ENCODE measurements around the gene MRLN.

- TF ChIP-seq EZH2 (IDR thresholded peaks at IDR 0.05; ENCODE audit: low read length, missing control alignments) = no peak
- TF ChIP-seq, protein P1, sequence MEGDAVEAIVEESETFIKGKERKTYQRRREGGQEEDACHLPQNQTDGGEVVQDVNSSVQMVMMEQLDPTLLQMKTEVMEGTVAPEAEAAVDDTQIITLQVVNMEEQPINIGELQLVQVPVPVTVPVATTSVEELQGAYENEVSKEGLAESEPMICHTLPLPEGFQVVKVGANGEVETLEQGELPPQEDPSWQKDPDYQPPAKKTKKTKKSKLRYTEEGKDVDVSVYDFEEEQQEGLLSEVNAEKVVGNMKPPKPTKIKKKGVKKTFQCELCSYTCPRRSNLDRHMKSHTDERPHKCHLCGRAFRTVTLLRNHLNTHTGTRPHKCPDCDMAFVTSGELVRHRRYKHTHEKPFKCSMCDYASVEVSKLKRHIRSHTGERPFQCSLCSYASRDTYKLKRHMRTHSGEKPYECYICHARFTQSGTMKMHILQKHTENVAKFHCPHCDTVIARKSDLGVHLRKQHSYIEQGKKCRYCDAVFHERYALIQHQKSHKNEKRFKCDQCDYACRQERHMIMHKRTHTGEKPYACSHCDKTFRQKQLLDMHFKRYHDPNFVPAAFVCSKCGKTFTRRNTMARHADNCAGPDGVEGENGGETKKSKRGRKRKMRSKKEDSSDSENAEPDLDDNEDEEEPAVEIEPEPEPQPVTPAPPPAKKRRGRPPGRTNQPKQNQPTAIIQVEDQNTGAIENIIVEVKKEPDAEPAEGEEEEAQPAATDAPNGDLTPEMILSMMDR (conservative IDR thresholded peaks at IDR 0.05 in 1 of 2, IDR thresholded peaks at IDR 0.05 in 1 of 2; ENCODE audit: low read depth in 1 of 2, low read length in 2 of 2) = no peak
Observed at GRCh38 chr10:59799421-59799820, 46.2 kb upstream of the MRLN start.

Data from fibroblast of lung (primary cell).